SK-N-MC (cell line): ENCODE data around the gene DSP.

Experiments used
- EZH2 ChIP-seq: fragments of 200-600 bp; sonication (generic); IDR thresholded peaks from one replicate; pipeline ENCODE4 v1.6.1; 2017; ENCODE audit warnings: antibody characterized with exemption
- POLR2AphosphoS5 ChIP-seq: IDR thresholded peaks from 2 replicates; pipeline ENCODE4 v1.6.1; 2012; ENCODE audit warnings: mild to moderate bottlenecking, low read depth, low read length, borderline replicate concordance

DNA sequence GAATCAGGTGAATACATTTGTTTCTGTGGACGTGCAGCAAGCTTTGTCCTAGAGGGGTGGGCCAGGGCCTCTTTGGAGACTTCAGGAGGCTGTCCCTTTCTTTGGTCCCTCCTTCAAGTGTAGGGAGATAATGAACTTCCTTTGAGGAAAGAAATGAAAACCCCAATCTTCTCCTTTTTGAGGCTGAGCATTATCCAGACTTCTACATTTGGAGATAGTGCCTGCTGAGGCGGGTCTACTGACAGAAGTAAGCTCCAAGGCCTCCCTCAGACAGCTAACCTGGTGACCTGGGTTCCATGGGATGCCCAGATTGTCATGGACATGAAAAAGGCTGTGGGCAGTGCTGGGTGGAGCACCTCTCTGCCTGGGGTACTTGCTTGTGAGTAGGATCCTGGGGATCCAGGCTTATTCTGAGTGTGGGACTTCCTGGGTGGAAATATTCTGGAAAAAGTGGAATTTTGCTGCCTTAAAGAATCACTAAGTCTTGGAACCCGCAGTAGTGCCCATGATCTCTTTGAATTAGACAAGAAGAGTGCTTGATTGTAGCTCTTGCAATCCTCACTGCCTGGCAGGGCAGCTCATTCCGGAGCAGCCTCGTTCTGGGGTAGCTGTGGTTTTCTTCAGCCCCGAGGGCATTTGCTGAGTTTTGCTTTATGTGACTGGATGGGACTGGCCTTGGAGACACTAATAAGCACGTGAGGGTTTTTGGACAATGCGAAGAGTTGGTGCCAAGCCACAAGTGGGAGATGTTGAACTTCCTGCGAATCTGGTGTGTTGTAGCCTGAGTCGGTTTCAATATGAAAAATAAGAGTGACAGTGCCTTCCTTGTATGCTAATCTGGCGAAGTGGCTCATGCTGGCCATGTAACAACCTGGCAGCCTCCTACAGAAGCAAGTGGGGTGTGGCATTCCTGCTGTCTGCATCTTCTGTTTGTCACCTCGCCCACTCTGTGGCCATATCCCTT lies 76.6 kb downstream of the DSP start:
- TF ChIP-seq POLR2AphosphoS5 = no peak
- no peak for TF ChIP-seq EZH2
